NCI-H1105 (cell line): ENCODE measurements around the gene BTBD16.

Experiments
- DNase-seq: peaks from one replicate; lab custom pipeline; 2025; lab: John Stamatoyannopoulos, UW

Gene BTBD16

GRCh38 chr10:122248356-122249302 lies 22.5 kb upstream of the BTBD16 start:
- DNase-seq: no peak

DNA sequence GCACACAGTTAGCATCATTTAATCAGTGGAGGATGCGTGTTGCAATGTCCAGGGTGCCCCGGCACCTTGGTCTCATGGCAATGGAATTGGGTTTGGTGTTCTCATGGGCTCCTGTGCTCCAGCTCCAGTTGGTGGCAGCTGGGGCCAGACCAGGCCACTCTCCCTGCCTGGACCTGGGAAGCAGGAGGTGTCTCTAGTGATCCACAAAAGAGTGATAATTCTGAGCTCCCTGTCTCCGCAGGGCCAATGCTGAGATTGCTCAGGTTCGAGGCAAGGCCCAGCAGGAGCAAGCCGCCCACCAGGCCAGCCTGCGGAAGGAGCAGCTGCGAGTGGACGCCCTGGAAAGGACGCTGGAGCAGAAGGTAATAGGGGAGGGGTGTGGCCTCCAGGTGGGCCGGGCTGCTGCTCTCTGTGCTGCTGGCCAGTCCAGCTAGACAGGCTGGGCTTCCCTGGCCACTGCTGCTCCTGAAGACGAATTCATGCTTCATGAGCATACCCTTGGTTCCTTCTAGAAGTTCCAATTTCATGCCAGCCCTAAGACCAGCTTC lies 21.7 kb upstream of the BTBD16 start:
- no peak for DNase-seq

GRCh38 chr10:122249991-122250750 lies 20.9 kb upstream of the BTBD16 start:
- DNase-seq: no peak

DNA sequence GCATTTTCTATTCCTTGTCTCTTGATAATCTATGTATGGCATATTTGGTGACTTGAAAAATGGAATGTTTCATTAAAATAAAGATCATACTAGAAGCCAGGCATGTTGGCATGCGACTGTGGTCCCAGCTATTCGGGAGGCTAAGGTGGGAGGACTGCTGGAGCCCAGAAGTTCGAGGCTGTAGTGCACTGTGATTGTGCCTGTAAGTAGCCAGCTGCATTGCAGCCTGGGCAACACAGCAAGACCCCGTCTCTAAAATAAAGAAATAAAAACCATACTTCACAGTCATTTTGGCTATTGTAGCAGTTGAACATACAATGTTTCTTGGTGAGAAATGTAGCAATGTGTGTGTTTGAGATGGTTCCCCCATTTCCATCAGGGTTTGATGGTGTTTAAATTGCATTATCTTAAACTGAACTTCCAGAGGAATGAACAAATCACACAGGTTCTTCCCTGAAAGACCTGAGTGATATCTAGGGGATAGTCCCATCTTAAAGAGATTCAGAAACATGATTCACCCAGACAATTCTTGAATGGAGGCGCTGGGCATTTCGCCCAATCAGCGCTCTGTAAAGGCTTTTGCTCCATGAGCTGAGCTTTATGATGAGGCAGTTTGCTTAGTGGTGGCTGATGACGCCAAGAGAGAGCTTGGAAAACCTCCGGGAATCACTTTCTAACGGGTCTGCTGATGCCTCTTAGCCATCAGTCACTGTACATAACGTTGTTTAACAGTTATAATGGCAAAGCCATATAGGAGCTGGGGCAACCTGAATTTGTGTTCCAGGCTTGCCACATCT lies 19.4 kb upstream of the BTBD16 start:
- DNase-seq: no peak

DNA sequence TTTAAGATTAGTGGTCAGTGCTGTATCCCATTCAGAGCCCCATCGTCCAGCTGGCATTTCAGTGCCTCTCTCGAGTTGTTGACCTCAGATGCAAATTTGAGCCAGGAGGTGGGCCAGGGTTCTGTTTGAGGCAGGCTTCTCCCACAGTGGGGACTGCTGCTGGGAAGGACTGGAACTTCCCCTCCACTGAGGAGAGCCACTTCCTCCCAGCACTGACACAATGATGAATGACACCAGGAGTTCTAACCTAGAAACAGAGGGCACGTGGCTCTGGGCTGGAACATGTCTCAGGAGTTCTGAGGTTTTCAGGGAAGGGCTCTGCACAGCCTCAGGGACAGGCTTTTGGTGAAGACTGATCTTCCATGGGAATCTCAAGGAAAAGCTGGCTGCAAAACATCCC lies 18.3 kb upstream of the BTBD16 start:
- no peak for DNase-seq

DNA sequence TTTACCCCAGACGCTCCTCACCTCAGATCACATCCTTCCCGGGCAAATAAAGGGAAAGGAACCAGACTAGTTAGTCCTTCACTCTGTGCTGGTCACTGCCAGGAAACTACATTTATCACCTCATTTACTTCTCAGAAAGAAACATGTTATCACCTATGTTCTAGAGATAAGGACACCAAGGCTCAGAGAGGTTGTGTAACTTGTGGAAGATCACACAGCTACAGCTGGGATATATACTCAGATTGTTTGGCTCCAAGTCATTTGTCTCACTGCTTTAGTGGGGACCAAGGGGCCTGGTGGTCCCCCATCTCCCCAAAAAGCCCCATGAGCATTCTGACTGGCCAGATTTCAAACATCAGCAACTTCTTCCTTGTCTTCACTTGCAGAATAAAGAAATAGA lies 17.5 kb upstream of the BTBD16 start:
- no peak for DNase-seq

DNA sequence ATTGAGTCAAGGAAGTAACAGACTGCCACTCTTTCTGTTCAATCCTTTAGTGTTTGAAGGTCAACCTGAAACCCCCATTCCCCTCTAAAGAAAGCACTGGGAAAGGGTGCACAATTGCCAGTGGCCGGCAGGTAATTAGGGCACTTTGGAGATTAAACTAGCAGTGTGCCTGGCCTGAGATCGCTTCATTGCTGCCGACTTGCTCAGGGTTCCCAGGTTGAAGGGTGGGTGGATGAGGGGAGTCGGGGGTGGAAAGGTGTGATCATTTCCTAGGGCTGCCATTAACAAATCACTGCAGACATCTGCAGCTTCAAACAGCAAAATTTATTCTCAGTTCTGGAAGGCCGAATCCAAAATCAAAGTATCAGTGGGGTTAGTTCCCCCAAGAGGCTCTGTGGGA lies 16.3 kb upstream of the BTBD16 start:
- DNase-seq: no peak

DNA sequence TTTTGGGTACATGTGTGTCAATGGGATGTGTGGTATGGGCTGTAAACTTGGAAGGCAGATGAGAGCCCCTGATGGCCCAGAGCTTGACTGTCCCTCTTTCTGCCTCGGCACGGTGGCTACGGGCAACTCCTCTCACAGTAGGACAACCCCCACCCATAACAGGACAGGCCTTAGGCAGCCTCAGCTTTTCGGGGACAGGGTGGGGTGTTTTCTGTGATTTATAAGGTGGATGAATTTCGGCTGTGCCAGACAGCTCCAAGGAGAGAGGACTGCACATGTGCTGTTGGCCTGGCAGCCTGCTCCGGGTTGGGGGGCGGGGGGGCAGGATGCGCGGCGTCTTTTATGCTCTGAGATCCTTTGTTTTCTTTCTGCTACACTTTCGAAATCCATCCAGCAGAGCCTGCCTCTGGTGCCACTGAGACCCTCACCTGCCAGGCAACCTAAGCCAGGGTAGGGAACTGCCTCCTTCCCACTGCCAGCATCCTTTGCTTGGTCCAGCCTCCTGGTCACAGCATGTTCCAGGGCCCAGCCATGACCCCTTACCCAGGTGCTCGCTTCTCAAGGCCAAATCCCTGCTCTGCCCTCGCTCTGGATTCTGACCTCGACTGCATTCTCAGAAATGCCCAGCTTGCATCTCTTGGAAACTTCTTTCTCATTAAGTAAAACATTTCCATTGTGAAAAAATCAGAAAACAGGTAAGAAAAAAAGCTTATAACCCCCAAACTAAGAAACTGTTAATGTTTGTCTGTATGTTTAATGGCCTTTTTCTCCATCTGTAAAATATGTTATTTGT lies 15.4 kb upstream of the BTBD16 start:
- no peak for DNase-seq

DNA sequence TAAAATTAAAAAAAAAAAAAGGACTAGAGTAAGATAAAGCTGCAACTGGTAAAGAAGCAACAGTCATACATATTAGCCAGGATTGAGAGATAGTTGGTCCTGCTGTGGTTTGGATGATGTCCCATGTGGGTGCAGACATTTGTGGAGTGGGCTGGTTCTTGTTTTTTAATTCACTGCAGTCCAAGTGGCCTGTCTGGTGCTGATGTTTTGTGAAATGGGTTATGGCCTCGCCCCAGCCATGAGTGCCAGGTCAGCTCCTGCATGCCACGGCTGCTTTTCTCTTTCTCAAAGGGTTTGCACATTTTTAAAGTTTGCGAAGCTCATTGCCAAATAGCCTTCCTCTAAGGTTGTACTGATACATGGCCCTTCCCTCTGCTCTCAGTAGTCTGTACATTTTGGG lies 14.1 kb upstream of the BTBD16 start:
- no peak for DNase-seq

GRCh38 chr10:122258136-122259074 lies 12.7 kb upstream of the BTBD16 start:
- no peak for DNase-seq

- no peak for DNase-seq
Observed at GRCh38 chr10:122259075-122259466, 12.0 kb upstream of the BTBD16 start.

GRCh38 chr10:122261584-122261983 lies 9.5 kb upstream of the BTBD16 start:
- no peak for DNase-seq

DNA sequence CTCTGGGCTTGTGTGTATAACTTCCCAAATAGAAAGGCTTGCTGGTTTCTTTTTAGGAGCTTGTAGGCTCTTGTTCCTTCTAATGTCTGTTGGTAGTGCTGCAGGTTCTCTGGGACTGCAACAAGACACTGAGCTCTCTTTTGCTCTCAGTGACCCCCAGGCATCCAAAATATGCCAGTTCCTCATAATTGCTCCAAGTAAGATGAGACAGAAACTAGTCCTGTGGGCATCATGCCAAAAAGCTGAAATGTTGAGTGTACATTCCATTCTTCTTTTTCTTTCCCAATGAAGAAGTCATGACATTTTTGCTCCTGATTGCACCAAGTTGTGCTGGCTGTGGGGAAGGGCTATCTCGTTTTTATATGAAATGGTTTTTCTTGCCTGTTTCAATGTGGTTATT lies 7.1 kb upstream of the BTBD16 start:
- no peak for DNase-seq

DNA sequence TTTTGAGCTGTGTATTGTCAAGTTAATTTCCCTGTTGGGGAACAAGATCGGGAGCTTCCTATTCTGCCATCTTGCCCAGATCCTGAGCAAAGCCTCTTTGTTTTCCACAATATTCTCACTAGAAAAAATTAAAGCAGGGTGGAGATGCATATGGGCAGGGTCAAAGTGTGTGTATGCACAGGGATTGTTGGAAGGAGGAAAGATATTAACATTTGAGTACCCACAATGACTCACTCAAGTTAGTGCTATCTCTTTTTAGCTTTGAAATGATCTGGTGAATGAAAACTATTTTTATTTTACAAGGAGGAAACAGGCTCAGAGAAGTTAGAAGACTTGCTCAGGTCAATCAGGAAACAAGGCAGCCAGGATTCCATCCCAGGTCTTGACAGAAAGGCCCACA lies 6.7 kb upstream of the BTBD16 start:
- no peak for DNase-seq

- DNase-seq: no peak
Observed at GRCh38 chr10:122264931-122265330, 6.2 kb upstream of the BTBD16 start.

DNA sequence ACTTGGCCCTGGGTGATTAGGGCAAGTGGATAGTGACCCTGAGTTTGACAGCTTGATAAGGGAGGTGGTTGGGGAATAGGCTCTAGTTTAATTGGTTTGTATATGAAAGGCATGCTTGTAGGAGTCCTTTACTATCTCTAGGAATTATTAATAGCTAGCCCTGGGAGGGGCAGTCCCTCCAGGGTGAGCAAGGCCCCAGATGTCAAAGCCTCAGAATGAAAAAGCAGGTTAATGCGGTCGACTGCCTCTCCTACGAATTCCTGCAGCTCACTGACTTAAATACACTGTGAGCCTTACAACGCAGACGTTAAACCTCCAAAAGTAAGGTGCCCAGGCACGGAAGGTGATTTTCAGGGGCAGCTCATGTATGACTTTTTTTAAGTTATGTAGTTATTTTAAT lies 5.2 kb upstream of the BTBD16 start:
- no peak for DNase-seq

- DNase-seq: no peak
Observed at GRCh38 chr10:122267849-122268737, 3.0 kb upstream of the BTBD16 start.

DNA sequence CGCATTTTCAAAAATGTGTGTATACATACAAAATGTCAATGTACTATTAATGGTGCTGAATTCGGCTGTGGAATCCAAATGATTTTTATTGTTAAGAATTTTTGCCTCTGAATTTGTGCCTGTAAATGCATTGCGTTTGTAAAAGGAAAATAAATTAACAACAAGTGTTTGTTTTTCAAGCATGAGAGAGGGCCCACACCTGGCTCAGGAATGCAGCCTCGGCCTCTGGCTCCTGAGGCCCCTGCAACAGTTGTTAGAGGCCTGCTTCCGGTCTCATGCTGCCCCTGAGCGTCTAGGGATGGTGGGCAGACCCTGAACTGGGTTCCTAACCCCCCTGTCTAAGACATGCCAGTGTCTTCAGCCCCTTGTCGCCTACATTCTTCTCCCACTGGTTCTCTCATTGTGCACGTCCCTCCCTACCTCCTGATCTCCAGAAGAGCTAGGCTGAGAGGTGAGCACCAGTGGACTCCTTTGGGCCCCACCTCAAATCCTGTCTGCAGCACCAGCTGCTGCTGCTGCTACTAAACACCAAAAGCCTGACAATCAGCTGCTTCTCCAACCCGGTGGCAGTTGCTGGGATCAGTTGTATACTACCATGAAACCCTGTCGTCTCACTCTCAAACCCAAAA lies 1.9 kb upstream of the BTBD16 start:
- no peak for DNase-seq
